Esophagus muscularis mucosa (tissue), 4 donors: Measurements from ENCODE around the gene KLK7. TPM values are rescaled to one million over a fixed set of nuclear protein-coding genes. Genes with fewer than 3 reads are reported as not detected.

Experiments used
- DNase-seq: peaks from one replicate; pipeline ENCODE4 v3.0.0-alpha.2; 2017; ENCODE audit errors: extremely low spot score
- H3K27ac ChIP-seq, 4 donors: fragments of 200-600 bp; sonication (generic); replicated peaks in 1 of 4; 1 replicate in 3 of 4; 2 replicates in 1 of 4; pipeline ENCODE4 v1.5.1; 2016 to 2019; ENCODE audit warnings: mild to moderate bottlenecking in 1 of 4
- H3K27me3 ChIP-seq, 4 donors: fragments of 200-600 bp; sonication (generic); one replicate each; pipeline versions ENCODE4 v1.5.1 to v1.6.0; 2016 to 2019
- H3K36me3 ChIP-seq, 4 donors: fragments of 200-600 bp; sonication (generic); one replicate each; pipeline ENCODE4 v1.5.1; 2016 to 2019
- H3K4me1 ChIP-seq, 4 donors: fragments of 200-600 bp; sonication (generic); one replicate each; pipeline ENCODE4 v1.5.1; 2016 to 2019
- H3K4me3 ChIP-seq, 4 donors: fragments of 200-600 bp; sonication (generic); 1 replicate in 2 of 4; 2 replicates in 2 of 4; pipeline ENCODE4 v1.5.1; 2016 to 2019; ENCODE audit warnings: mild to moderate bottlenecking in 4 of 4, moderate library complexity in 1 of 4
- H3K9me3 ChIP-seq, 4 donors: fragments of 200-600 bp; sonication (generic); 1 replicate in 3 of 4; 2 replicates in 1 of 4; pipeline ENCODE4 v1.5.1; 2016 to 2019
- EP300 ChIP-seq: sonication (generic); formaldehyde crosslinking; IDR thresholded peaks from one replicate; pipeline ENCODE4 v1.6.1; 2017; ENCODE audit warnings: antibody characterized with exemption
- POLR2A ChIP-seq: fragments of 450-650 bp; IDR thresholded peaks from one replicate; pipeline ENCODE4 v1.6.1; 2017; ENCODE audit warnings: antibody characterized with exemption, moderate library complexity, mild to moderate bottlenecking, low read depth
- POLR2AphosphoS5 ChIP-seq, 2 donors: sonication (generic); formaldehyde crosslinking; IDR thresholded peaks; one replicate each; pipeline ENCODE4 v1.6.1; 2017; ENCODE audit warnings: antibody characterized with exemption in 2 of 2
- WGBS: methylation state at CpG from one replicate; pipeline ENCODE4 v1.1.5; 2018; 5-methylcytosine and 5-hydroxymethylcytosine counted together
- intact Hi-C: fragments of 100-400 bp; cut with DNase I; formaldehyde crosslinking; loops from one replicate; pipeline ENCODE4 v1.15.1; 2023
- total RNA-seq, 4 donors: library from RNA; depleted of rRNA; stranded (reverse); fragments of >200 nt; gene quantifications; one replicate each; pipeline versions ENCODE4 v1.1.0 to v1.2.1, GENCODE V29; 2016
- TF ChIP-seq, protein P1 (sequence below), 3 experiments: fragments of 200-600 bp in 2 of 3; fragments of 450-650 bp in 1 of 3; sonication (generic) in 2 of 3; IDR thresholded peaks; one replicate each; pipeline ENCODE4 v1.5.1; 2017 to 2019; ENCODE audit warnings: antibody characterized with exemption in 3 of 3, mild to moderate bottlenecking in 2 of 3, moderate library complexity in 1 of 3

Gene KLK7
- total RNA-seq, 4 donors from 2014 or later, result 0.32 to 0.33 TPM; not detected in 2

DNA sequence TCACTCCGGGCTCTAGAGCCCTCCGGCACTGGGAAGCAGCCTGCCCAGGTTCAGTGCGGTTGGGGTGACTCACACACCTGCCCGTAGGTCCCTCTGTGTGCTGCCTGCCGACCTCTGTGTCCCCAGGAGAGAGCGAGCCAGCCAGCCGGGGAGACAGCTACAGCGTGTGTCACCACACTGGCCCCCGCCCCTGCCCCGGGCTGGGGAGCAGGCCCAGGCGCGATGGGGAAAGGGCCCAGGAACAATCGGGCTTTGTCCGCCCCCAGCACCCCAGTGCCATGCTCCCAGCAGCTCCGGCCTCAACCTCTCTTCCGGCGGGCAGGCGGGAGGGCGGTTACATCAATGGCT lies 14.3 kb downstream of the KLK7 start, which contains the start of gene KLK6:
Gene KLK6 (minus strand): TSS at position 179 of the 348 bp plus-strand sequence. CDS start 1,487 bp downstream, outside the sequence.
- 73% methylated on average over 17 of the region's 19 CpGs for WGBS

DNA sequence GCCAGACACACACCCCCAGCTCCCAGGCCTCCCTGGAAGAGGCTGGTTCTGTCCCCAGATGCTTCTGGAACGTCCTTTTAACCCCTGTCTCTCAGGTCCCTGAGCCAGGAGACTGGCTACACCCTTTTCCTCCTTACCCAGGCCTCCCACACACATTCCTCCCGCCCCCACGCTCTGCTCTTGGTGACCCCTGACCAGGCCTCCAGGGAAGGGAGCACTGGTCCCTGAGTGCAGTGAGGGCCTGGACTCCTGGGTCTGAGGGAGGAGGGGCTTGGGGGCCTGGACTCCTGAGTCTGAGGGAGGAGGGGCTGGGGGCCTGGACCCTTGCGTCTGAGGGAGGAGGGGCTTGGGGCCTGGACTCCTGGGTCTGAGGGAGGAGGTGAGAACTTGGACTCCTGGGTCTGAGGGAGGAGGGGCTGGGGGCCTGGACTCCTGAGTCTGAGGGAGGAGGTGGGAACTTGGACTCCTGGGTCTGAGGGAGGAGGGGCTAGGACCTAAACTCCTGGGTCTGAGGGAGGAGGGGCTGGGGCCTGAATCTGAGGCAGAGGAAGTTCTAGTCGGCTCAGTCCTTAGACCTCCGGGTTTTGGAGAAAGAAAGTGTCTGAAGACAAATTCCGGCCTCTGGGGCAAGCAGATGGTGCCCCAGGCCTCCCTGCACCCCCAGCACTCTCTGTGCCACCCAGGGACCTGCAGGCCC lies 14.9 kb downstream of the KLK7 start:
- peaks cover 0 to 81% (median 0%) of the 10 kb centered on the region in 4 donors for H3K27me3 ChIP-seq
- H3K4me1 ChIP-seq, result no peaks in the 10 kb centered on the region
- intact Hi-C loops, result no loop called here
- TF ChIP-seq, protein P1, sequence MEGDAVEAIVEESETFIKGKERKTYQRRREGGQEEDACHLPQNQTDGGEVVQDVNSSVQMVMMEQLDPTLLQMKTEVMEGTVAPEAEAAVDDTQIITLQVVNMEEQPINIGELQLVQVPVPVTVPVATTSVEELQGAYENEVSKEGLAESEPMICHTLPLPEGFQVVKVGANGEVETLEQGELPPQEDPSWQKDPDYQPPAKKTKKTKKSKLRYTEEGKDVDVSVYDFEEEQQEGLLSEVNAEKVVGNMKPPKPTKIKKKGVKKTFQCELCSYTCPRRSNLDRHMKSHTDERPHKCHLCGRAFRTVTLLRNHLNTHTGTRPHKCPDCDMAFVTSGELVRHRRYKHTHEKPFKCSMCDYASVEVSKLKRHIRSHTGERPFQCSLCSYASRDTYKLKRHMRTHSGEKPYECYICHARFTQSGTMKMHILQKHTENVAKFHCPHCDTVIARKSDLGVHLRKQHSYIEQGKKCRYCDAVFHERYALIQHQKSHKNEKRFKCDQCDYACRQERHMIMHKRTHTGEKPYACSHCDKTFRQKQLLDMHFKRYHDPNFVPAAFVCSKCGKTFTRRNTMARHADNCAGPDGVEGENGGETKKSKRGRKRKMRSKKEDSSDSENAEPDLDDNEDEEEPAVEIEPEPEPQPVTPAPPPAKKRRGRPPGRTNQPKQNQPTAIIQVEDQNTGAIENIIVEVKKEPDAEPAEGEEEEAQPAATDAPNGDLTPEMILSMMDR (IDR thresholded peaks at IDR 0.05), result no peak
- TF ChIP-seq POLR2A, result no peak
- TF ChIP-seq POLR2AphosphoS5 (IDR thresholded peaks at IDR 0.05), result no peak
- no peak for TF ChIP-seq EP300
- no peak overlapping the region for H3K27ac ChIP-seq
- no peak for DNase-seq
- H3K4me3 ChIP-seq, result no peak overlapping the region
- WGBS, result 33% methylated on average over 5 of the region's 7 CpGs
- H3K36me3 ChIP-seq, result no peaks in the 10 kb centered on the region
- H3K9me3 ChIP-seq, result peaks cover 0 to 2% (median 0%) of the 10 kb centered on the region in 4 donors

More for the DNA sequence above, 14.3 kb downstream of the KLK7 start, which contains the start of gene KLK6:
- H3K9me3 ChIP-seq, result no peaks in the 10 kb centered on the region
- H3K27me3 ChIP-seq, result peaks cover 0 to 77% (median 0%) of the 10 kb centered on the region in 4 donors
- no peak within 1 kb of the TSS for H3K27ac ChIP-seq
- no peak within 1 kb of the TSS for H3K4me3 ChIP-seq
- no peak for DNase-seq
- TF ChIP-seq, protein P1 (IDR thresholded peaks at IDR 0.05), result no peak
- TF ChIP-seq POLR2AphosphoS5 (IDR thresholded peaks at IDR 0.05) (no peak), POLR2A (no peak), EP300 (no peak)
- H3K4me1 ChIP-seq, result no peaks in the 10 kb centered on the region
- H3K36me3 ChIP-seq, result no peaks in the 10 kb centered on the region
- intact Hi-C loops, result no loop called here

DNA sequence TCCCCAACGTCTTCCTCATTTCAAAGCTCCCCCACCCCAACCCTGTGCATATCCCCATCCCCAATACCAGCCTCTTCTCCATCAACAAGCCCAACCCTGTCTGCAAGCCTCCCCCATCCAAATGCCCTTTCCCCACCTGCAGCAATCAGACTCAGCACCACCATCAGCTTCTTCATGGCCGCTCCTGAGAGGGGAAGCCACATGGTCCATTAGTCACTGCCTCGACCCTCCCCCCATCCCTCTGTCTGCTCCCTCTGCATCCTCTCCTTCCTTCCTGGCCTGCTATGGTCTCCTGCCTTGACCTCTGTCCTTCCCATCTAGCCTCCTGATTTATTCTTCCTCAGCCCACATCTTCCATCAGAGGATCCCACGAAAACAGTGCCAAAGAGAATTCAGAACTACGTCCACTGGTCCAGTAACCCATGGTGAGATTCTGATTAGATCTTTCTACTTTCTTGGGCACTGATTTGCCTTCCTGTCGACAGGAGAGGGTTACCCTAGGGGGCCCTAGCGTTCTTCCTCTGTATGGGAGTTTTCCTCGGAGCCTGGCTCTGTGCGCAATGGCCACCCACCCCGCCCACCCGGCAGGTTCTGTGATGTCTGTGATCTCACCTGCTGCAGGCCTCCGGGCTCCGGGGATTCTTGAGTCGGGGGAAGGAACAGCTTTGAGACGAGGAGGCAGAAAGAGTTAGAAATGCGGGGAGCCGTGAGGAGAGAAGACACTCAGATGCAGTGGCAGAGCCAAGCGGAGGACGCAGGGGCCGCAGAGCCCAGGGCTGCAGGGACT lies 15.6 kb downstream of the KLK7 start:
- WGBS, result 37% methylated on average over 20 of the region's 20 CpGs
- peaks cover 0 to 88% (median 0%) of the 10 kb centered on the region in 4 donors for H3K27me3 ChIP-seq
- H3K9me3 ChIP-seq, result peaks cover 0 to 3% (median 0%) of the 10 kb centered on the region in 4 donors
- no peak for DNase-seq
- no peak overlapping the region for H3K4me3 ChIP-seq
- H3K4me1 ChIP-seq, result no peaks in the 10 kb centered on the region
- H3K27ac ChIP-seq, result no peak overlapping the region
- no peak for TF ChIP-seq POLR2AphosphoS5 (IDR thresholded peaks at IDR 0.05)
- no peak for TF ChIP-seq EP300
- TF ChIP-seq POLR2A, result no peak
- TF ChIP-seq, protein P1 (IDR thresholded peaks at IDR 0.05), result no peak
- intact Hi-C loops, result no loop called here
- no peaks in the 10 kb centered on the region for H3K36me3 ChIP-seq

DNA sequence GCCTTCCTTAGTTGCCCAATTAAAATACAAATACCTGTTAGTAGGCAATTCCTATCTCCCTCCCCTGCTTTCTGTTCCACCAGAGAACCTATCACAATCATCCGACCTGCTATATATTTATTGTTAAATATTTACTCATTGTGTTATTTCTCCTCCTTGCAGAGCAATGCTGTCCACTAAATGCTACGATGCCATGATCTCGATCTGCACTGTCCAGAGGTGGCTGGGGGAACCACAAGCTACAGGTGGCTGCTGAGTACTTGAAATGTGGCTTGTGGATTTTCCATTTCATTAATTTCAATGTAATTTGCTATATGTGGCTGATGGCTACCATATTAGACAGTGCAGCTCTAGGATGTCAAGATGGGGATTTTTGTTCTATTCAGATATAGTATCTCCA lies 19.5 kb downstream of the KLK7 start:
- Histone ChIP-seq H3K4me3 (no peak overlapping the region), H3K4me1 (no peaks in the 10 kb centered on the region), H3K27ac (no peak overlapping the region), H3K36me3 (no peaks in the 10 kb centered on the region), H3K27me3 (peaks cover 0 to 79% (median 0%) of the 10 kb centered on the region in 4 donors), H3K9me3 (peaks cover 0 to 3% (median 0%) of the 10 kb centered on the region in 4 donors)
- TF ChIP-seq EP300 (no peak), POLR2AphosphoS5 (IDR thresholded peaks at IDR 0.05) (no peak), POLR2A (no peak)
- TF ChIP-seq, protein P1 (IDR thresholded peaks at IDR 0.05), result no peak
- intact Hi-C loops, result no loop called here
- WGBS, result 79% methylated on average over 3 of the region's 3 CpGs
- DNase-seq, result no peak
